Measurements from ENCODE around the gene RFPL4A.
"Not testable (repeated sequence)": the region's sequence is repeated elsewhere in the genome, so short reads cannot be mapped to it uniquely, and the experiment has no call there.

Gene RFPL4A

DNA sequence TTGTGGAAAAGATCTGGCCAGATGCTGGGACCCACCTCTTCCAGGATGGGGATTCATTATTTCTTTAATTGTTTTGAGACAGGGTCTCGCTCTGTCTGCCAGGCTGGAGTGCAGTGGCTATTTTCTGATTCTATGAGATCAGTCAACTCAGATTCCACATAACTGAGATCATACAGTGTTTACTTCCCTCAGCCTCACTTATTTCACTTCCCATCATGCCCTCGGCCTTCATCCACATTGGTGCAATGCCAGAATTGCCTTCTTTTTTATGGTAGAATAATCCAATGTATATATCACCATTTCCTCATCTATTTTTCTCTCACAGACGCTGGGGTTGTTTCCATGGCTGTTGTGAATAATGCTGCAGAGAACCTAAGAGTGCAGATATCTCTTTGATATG is 10.7 kb downstream of the RFPL4A start:
- not testable (repeated sequence) for H3K4me1 Mint-ChIP-seq, H3K9me3 Mint-ChIP-seq, H3K4me3 Mint-ChIP-seq, H3K36me3 Mint-ChIP-seq, H3K27ac Mint-ChIP-seq
- peaks cover 26% of the 10 kb centered on the region for H3K27me3 Mint-ChIP-seq

- Mint-ChIP-seq H3K9me3 (no peaks in the 10 kb centered on the region), H3K4me1 (no peaks in the 10 kb centered on the region), H3K36me3 (no peaks in the 10 kb centered on the region), H3K4me3 (no peak overlapping the region), H3K27ac (no peak overlapping the region), H3K27me3 (peaks cover 14% of the 10 kb centered on the region)
Observed at GRCh38 chr19:55777528-55777927, 18.6 kb downstream of the RFPL4A start.

- H3K4me3 Mint-ChIP-seq: no peak overlapping the region
- H3K27ac Mint-ChIP-seq: no peak overlapping the region
- H3K9me3 Mint-ChIP-seq: no peaks in the 10 kb centered on the region
- H3K4me1 Mint-ChIP-seq: no peaks in the 10 kb centered on the region
- H3K27me3 Mint-ChIP-seq: peaks cover 16% of the 10 kb centered on the region
- H3K36me3 Mint-ChIP-seq: no peaks in the 10 kb centered on the region
Observed at GRCh38 chr19:55778331-55778730, 19.4 kb downstream of the RFPL4A start.

GRCh38 chr19:55781112-55781511 is 22.2 kb downstream of the RFPL4A start:
- Mint-ChIP-seq H3K27ac (no peak overlapping the region), H3K27me3 (peaks cover 18% of the 10 kb centered on the region), H3K36me3 (no peaks in the 10 kb centered on the region), H3K4me3 (no peak overlapping the region), H3K9me3 (no peaks in the 10 kb centered on the region), H3K4me1 (no peaks in the 10 kb centered on the region)

DNA sequence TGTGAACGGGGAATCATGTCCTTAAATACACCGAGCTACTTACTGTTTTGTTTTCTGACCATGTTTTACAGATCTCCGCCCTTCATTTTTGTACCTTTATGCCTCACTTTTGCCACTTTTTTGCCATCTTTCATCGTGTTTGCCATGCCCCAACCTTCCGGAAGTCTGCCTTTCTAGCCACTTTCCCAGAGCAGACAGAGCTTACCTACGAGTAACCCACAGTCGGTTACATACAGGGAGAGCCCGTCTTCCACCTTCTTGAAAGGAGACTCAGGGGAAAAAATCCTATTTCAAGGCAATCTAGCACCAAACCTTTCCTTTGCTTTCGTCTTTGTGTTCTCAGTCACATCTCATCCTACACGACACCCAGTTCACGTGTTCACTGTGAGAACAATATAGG is 36.1 kb downstream of the RFPL4A start:
- H3K4me3 Mint-ChIP-seq: no peak overlapping the region
- H3K27me3 Mint-ChIP-seq: peaks cover 10% of the 10 kb centered on the region
- H3K4me1 Mint-ChIP-seq: no peaks in the 10 kb centered on the region
- peaks cover under 1% of the 10 kb centered on the region for H3K9me3 Mint-ChIP-seq
- H3K36me3 Mint-ChIP-seq: peaks cover 2% of the 10 kb centered on the region
- H3K27ac Mint-ChIP-seq: no peak overlapping the region

GRCh38 chr19:55801416-55801815 is 42.5 kb downstream of the RFPL4A start:
- no peak overlapping the region for H3K27ac Mint-ChIP-seq
- H3K4me3 Mint-ChIP-seq: no peak overlapping the region
- H3K4me1 Mint-ChIP-seq: no peaks in the 10 kb centered on the region
- H3K27me3 Mint-ChIP-seq: peaks cover 12% of the 10 kb centered on the region
- no peaks in the 10 kb centered on the region for H3K9me3 Mint-ChIP-seq
- peaks cover 2% of the 10 kb centered on the region for H3K36me3 Mint-ChIP-seq

- Mint-ChIP-seq H3K36me3 (peaks cover 2% of the 10 kb centered on the region), H3K27me3 (peaks cover 12% of the 10 kb centered on the region), H3K4me3 (no peak overlapping the region), H3K27ac (no peak overlapping the region), H3K9me3 (no peaks in the 10 kb centered on the region), H3K4me1 (no peaks in the 10 kb centered on the region)
Observed at GRCh38 chr19:55802281-55802680, 43.4 kb downstream of the RFPL4A start.

DNA sequence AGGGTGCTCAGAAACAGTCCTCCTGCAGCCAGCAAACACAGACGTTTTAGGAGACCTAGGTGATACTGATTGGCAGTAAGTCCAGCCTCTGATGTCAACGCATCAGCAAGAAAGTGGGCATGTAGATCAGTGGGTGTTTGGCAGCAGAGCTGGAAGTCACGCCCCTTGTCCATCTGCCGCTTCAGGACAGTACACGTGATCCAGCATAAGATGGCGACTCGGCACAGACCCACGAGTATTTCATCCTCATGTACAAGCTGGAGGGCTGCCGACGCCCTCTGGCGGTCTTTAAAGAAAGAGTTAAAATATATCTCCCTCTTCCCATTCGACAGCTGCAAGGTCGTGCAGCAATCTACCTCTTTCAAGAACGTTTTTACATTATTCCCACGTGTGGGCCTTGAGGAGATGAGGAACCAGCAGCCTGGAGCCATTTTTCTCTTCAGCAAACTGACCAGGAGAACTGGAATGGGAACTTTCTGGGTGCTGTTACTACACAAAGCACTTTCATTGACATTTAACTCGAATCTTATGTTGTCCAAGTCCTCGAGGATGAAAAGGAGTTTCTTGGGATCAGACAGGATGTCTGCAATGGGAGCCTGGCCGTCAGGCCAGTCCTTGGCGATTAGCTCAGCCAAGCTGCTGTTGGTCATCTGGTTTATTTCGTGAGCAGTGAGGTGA is 50.6 kb downstream of the RFPL4A start:
- H3K27me3 Mint-ChIP-seq: peaks cover 17% of the 10 kb centered on the region
- H3K36me3 Mint-ChIP-seq: no peaks in the 10 kb centered on the region
- no peak overlapping the region for H3K4me3 Mint-ChIP-seq
- no peaks in the 10 kb centered on the region for H3K9me3 Mint-ChIP-seq
- no peak overlapping the region for H3K27ac Mint-ChIP-seq
- no peaks in the 10 kb centered on the region for H3K4me1 Mint-ChIP-seq

DNA sequence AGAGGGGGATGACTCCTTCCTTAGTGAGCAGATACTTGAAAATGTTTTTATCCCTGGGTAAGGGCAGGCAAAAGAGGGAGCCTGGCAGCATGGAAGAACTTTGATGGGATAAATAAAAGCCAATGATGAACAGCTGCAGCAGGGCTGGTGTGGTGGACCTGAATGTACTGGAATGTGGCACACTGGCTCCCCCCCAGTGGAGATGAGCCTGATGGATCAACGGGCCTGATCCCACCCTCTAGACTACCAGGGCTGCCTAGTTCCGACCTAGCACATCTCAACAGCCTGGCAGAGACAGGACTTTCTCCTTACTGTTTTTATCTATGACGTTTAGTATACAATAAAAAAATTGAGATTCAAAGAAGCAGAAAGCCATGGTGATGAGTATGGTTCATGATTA is 52.4 kb downstream of the RFPL4A start:
- Mint-ChIP-seq H3K27me3 (peaks cover 13% of the 10 kb centered on the region), H3K4me1 (no peaks in the 10 kb centered on the region), H3K9me3 (no peaks in the 10 kb centered on the region), H3K36me3 (no peaks in the 10 kb centered on the region), H3K4me3 (no peak overlapping the region), H3K27ac (no peak overlapping the region)

DNA sequence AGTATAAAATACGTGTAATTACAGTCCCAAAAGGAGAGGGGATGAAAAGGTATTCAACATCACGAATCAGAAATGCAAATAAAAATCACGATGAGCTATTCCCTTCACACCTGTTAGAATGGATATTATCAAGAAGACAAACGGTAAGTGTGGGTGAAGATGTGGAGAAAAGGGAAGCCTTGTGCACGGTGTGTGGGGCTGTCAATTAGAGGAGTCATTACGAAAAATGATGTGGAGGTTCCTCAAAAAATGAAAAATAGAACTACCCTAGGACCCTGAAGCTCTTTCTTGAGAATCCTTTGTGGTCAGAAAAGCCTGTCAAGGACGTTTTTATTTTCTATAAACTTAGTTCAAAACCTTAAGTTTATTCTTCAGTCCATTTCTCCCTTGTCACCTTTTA is 53.6 kb downstream of the RFPL4A start:
- Mint-ChIP-seq H3K4me3 (no peak overlapping the region), H3K9me3 (no peaks in the 10 kb centered on the region), H3K27me3 (peaks cover 17% of the 10 kb centered on the region), H3K27ac (no peak overlapping the region), H3K4me1 (no peaks in the 10 kb centered on the region), H3K36me3 (no peaks in the 10 kb centered on the region)

All from activated naive CD4-positive, alpha-beta T cell treated with anti-CD3 and anti-CD28 coated beads, Interleukin-2, amount 50 U/mL, for 24 hours (primary cell).